HUES64 (cell line): ENCODE results near the gene JMJD1C. TPM values are rescaled to one million over a fixed set of nuclear protein-coding genes. Genes with fewer than 3 reads are reported as not detected.
"Not testable (repeated sequence)": the region's sequence is repeated elsewhere in the genome, so short reads cannot be mapped to it uniquely, and the experiment has no call there.

Experiments used
- H3K27ac ChIP-seq: 2 replicates; pipeline ENCODE4 v1.7.0; 2013; ENCODE audit warnings: low read depth, low read length, inconsistent platforms
- H3K27me3 ChIP-seq: 2 replicates; pipeline ENCODE4 v1.6.1; 2013; ENCODE audit warnings: mild to moderate bottlenecking, low read length; ENCODE audit not compliant: insufficient read depth
- H3K36me3 ChIP-seq: 2 replicates; pipeline ENCODE4 v1.6.1; 2013; ENCODE audit warnings: mild to moderate bottlenecking, low read length; ENCODE audit not compliant: insufficient read depth
- H3K4me1 ChIP-seq: 2 replicates; pipeline ENCODE4 v1.6.1; 2013; ENCODE audit warnings: mild to moderate bottlenecking, low read length, moderate library complexity; ENCODE audit not compliant: insufficient read depth
- H3K4me3 ChIP-seq: 2 replicates; pipeline ENCODE4 v1.5.1; 2013; ENCODE audit warnings: mild to moderate bottlenecking, low read length, moderate library complexity
- H3K9ac ChIP-seq: 2 replicates; pipeline ENCODE4 v1.6.1; 2013; ENCODE audit warnings: mild to moderate bottlenecking, low read depth, low read length
- H3K9me3 ChIP-seq: 2 replicates; pipeline ENCODE4 v1.6.1; 2013; ENCODE audit warnings: low read depth, low read length; ENCODE audit not compliant: insufficient read depth
- WGBS: fragments of 150-250, 120-280 bp; methylation state at CpG from one replicate; pipeline ENCODE4 v1.1.7; 2013; ENCODE audit warnings: missing lambda C conversion rate; 5-methylcytosine and 5-hydroxymethylcytosine counted together
- polyA plus RNA-seq, 2 experiments: library from polyadenylated mRNA; stranded (reverse); fragments of 50-300 nt; gene quantifications; one replicate each; pipeline ENCODE4 v1.2.3, GENCODE V29; 2013

Gene JMJD1C, protein sequence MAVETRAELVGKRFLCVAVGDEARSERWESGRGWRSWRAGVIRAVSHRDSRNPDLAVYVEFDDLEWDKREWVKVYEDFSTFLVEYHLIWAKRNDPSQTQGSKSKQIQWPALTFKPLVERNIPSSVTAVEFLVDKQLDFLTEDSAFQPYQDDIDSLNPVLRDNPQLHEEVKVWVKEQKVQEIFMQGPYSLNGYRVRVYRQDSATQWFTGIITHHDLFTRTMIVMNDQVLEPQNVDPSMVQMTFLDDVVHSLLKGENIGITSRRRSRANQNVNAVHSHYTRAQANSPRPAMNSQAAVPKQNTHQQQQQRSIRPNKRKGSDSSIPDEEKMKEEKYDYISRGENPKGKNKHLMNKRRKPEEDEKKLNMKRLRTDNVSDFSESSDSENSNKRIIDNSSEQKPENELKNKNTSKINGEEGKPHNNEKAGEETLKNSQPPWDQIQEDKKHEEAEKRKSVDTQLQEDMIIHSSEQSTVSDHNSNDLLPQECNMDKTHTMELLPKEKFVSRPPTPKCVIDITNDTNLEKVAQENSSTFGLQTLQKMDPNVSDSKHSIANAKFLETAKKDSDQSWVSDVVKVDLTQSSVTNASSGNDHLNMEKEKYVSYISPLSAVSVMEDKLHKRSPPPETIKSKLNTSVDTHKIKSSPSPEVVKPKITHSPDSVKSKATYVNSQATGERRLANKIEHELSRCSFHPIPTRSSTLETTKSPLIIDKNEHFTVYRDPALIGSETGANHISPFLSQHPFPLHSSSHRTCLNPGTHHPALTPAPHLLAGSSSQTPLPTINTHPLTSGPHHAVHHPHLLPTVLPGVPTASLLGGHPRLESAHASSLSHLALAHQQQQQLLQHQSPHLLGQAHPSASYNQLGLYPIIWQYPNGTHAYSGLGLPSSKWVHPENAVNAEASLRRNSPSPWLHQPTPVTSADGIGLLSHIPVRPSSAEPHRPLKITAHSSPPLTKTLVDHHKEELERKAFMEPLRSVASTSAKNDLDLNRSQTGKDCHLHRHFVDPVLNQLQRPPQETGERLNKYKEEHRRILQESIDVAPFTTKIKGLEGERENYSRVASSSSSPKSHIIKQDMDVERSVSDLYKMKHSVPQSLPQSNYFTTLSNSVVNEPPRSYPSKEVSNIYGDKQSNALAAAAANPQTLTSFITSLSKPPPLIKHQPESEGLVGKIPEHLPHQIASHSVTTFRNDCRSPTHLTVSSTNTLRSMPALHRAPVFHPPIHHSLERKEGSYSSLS (N-terminal part only)
- polyA plus RNA-seq (2013, experiment 1 of 2): 86.9 TPM
- 94.8 TPM for polyA plus RNA-seq (2013, experiment 2 of 2)

DNA sequence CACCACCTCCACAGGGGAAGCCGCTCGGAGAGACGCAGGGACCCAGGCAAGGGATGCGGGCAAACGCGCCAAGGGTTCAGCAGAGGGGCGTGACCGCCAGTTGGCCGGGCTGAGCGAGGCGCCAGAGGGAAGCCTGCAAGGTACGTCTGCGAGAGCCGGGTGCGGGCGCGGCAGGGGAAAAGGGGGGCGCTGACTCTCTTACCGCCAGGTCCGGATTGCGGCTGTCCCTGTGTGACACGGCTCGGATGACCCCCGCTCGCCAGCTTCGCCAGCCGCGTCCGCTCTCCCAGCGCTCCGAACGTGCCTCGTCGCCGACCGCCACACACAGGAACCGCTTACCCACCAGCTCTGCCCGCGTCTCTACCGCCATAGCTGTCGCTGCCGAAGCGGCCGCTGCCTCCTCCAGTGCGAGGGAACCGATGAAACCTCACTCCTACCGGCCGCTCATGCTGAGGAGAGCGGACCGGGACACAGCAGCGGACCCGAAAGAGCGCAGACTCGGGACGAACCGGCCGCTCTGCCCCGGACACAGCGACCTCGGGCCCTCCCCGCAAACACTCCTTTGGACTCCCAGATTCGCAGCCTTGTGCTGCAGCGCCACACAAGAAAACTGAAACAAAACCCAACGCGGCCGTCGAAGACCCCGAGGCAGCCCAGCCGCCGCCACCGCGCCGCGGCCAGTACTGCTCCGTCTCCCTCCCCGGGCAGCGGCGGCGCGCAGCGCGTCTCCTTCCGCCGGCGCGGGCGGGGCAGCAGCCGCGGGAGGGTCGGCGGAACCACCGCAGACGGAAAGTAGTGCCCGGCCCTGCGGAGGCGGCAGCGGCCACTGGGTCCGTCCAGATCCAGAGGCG lies at the start of gene JMJD1C:
TSS of gene JMJD1C (minus strand) at position 685 of the 851 bp plus-strand sequence. CDS start at position 370, 315 bp downstream.
- WGBS: under 1% methylated on average over 99 of the region's 99 CpGs
- H3K4me1 ChIP-seq: peaks cover 13% of the 10 kb centered on the region; the same call in 1 of the 2 replicates
- H3K9ac ChIP-seq: peak within 1 kb of the TSS; percentile 89
- H3K36me3 ChIP-seq: no peaks in the 10 kb centered on the region
- no peaks in the 10 kb centered on the region for H3K9me3 ChIP-seq
- H3K27ac ChIP-seq: peak within 1 kb of the TSS; percentile 89
- H3K4me3 ChIP-seq: peak within 1 kb of the TSS; percentile 94
- H3K27me3 ChIP-seq: no peaks in the 10 kb centered on the region

DNA sequence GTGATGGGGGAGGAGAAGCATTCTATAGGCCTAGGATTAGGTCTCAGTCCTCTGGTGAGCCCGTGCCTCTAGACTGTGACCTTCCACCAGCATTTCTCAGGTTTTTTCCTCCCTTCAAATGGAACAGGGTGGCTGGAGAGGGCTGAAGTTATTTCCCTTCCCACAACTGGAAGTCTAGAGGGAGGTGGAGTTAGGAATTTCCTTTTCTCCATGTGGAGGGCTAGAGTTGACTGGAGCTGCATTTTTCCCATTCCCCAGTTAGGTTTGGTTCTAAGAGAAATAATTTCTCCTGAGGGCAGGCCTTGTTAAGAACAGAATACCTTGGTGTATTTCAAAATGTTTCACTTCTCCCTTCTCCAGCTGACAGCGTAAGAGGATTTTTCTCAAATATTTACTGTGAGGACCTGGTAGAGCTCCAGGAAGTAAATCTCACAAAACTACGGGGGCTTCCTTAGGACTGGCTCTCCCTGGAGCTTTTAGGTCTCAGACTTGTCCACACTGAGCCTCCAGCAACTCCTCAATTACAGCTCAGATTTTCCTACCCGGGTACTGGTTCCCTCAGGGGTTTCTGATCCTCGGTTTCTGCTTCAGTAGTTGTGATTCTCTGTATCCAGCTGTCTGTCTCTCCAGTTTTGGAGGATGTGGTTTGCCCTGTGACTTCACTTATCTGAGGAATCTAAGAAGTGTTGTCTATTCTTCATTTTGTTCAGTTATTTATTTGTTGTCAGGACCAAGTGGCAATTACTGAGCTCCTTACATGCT lies 49.4 kb upstream of the JMJD1C start:
- Histone ChIP-seq H3K9ac (peak overlapping the region; percentile 60; the same call in 1 of the 2 replicates), H3K9me3 (no peaks in the 10 kb centered on the region), H3K36me3 (no peaks in the 10 kb centered on the region), H3K27ac (peak overlapping the region; percentile 82), H3K27me3 (no peaks in the 10 kb centered on the region), H3K4me1 (peaks cover 39% of the 10 kb centered on the region), H3K4me3 (0 out of 2 replicates have a peak overlapping the region, but pooled peaks have one; percentile 6)
- WGBS: 51% methylated on average over 5 of the region's 5 CpGs

DNA sequence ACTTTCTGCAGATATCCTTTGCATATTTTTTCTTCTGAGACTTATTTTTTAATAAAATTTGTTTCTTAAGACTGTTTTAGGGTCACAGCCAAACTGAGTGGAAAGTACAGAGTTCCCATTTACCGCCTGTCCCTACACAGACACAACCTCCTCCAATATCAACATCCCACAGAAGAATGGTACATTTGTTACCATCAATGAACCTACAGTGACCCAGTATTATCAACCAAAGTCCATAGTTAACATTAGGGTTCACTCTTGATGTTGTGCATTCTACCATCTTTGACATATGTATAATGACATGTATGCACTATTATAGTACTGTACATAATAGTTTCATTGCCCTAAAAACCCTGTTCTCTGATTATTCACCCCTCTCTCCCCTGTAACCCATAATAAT lies 40.8 kb upstream of the JMJD1C start:
- no peak overlapping the region for H3K27ac ChIP-seq
- peaks cover 28% of the 10 kb centered on the region for H3K4me1 ChIP-seq
- no peak overlapping the region for H3K9ac ChIP-seq
- no peak overlapping the region for H3K4me3 ChIP-seq
- WGBS: 100% methylated on average over 1 of the region's 1 CpG
- H3K36me3 ChIP-seq: no peaks in the 10 kb centered on the region
- no peaks in the 10 kb centered on the region for H3K27me3 ChIP-seq
- H3K9me3 ChIP-seq: no peaks in the 10 kb centered on the region

DNA sequence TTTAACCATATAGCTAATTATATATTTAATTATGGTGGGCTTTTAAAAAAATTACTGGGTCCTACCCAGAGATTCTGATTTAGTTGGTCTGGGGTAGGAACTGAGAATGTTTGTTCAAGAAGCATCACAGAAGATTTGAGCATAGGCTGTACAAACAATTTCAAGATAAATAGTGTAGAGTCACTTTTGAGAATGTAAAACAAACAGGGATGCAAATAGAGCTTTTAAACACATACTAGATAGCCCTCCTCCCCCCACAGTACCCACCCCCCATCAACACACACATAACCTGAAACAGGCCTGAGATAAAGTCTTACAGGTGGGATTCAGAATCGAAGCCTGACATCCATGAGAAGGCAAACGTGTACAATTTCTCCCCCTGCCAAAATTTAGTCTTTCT lies 39.8 kb upstream of the JMJD1C start:
- Histone ChIP-seq H3K4me1 (peaks cover 28% of the 10 kb centered on the region), H3K27me3 (no peaks in the 10 kb centered on the region)
- WGBS: 83% methylated on average over 2 of the region's 2 CpGs

DNA sequence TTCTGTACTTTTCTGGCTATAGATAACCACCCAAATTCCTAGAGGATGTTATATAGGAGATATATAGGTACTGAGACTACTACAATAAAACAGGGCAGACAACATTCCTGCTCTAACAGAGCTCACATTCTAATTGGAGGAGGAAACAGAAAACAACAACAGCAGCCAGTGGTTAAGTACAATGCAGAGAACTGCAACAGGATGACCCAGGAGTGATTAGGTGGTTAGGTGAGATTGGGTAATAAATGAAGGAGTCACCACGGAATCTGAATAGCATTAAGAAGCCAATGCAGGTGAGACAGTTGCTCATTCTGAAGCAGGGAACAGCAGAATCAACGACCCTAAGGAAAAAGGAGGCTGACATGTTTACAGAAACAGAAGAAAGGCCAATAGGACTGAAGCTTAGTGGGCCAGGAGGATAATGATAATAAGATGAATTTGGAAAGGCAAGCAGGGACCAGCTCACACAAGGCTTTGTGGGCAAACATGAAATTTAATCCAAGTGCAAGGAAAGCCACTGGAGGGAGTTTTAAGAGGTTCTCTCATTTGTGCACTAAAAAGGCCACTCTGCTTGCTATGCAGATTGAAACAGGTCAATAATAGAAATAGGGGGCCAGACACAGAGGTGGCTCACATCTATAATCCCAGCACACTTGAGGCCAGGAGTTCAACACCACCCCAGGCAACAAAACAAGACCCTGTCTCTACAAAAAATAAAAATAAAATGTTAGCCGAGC lies 38.5 kb upstream of the JMJD1C start:
- WGBS: 64% methylated on average over 3 of the region's 3 CpGs
- no peaks in the 10 kb centered on the region for H3K27me3 ChIP-seq
- H3K36me3 ChIP-seq: no peaks in the 10 kb centered on the region
- H3K9me3 ChIP-seq: no peaks in the 10 kb centered on the region
- no peak overlapping the region for H3K9ac ChIP-seq
- H3K27ac ChIP-seq: peak overlapping the region; percentile 25; the same call in 1 of the 2 replicates
- H3K4me1 ChIP-seq: peaks cover 28% of the 10 kb centered on the region
- H3K4me3 ChIP-seq: no peak overlapping the region

More for the DNA sequence above, 39.8 kb upstream of the JMJD1C start:
- no peak overlapping the region for H3K27ac ChIP-seq
- H3K9me3 ChIP-seq: no peaks in the 10 kb centered on the region
- no peaks in the 10 kb centered on the region for H3K36me3 ChIP-seq
- no peak overlapping the region for H3K9ac ChIP-seq
- no peak overlapping the region for H3K4me3 ChIP-seq

DNA sequence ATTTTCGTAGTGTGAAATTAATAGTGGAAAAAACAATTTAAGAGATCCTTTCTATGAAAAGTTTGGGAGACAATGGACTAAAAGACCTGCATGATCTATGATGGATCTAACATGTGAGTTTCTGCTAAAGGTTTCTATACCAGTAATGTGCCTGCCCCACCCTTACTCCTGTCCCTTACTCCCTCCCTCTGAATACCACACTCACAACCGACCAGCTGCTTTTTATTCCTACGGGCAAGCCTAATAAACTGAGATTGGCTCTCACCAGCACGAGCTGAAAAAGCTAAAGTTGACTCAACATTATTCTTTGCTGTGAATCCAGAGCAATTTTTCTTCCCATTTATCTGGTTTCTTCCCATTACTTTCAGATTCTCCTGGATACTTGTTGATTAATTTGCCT lies 37.6 kb upstream of the JMJD1C start:
- H3K36me3 ChIP-seq: no peaks in the 10 kb centered on the region
- H3K27ac ChIP-seq: peak overlapping the region; percentile 8; the same call in 1 of the 2 replicates
- WGBS: 89% methylated on average over 4 of the region's 4 CpGs

DNA sequence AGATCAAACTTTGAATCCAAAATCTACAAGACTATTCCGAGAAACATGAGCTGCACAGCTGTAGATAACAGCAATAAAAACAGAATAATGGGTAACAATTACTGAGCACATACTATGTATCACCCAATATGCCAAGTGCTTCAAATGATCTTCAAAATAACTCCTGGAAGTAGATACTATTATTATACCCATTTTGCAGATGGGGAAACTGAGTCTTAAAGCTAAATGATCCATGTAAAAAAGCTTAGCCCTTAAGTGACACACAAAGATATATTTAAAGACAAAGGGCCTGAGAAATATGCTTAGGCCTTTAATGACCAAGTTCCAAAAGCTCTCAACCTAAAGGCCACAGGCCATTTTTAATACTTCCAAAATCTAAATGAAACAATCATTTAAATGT lies 37.1 kb upstream of the JMJD1C start:
- no peaks in the 10 kb centered on the region for H3K36me3 ChIP-seq
- H3K4me3 ChIP-seq: no peak overlapping the region
- WGBS: 100% methylated on average over 1 of the region's 1 CpG
- H3K9ac ChIP-seq: no peak overlapping the region
- no peaks in the 10 kb centered on the region for H3K27me3 ChIP-seq
- no peaks in the 10 kb centered on the region for H3K9me3 ChIP-seq
- peaks cover 28% of the 10 kb centered on the region for H3K4me1 ChIP-seq
- H3K27ac ChIP-seq: no peak overlapping the region

More for the DNA sequence above, 37.6 kb upstream of the JMJD1C start:
- H3K4me1 ChIP-seq: peaks cover 28% of the 10 kb centered on the region
- no peak overlapping the region for H3K4me3 ChIP-seq
- no peaks in the 10 kb centered on the region for H3K9me3 ChIP-seq
- no peak overlapping the region for H3K9ac ChIP-seq
- no peaks in the 10 kb centered on the region for H3K27me3 ChIP-seq

DNA sequence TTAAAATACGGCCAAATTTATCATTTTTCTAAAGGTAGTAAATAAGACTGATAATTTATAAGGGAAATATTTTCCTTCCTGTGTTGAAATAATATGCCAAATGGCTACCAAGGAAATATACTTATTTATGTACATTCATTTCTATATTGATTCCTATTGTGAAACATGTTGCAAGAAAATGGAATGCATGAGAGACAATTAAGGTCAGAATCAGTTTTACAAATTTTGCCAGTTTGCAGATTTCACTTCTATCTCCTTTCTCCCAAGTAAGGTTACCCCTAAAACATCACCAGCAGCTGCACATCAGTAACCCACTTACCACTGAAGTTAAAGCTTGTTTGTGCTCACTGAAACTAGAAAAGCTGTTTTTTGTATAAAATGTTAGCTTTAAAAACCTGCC lies 36.2 kb upstream of the JMJD1C start:
- 100% methylated on average over 1 of the region's 1 CpG for WGBS
- Histone ChIP-seq H3K4me1 (peaks cover 28% of the 10 kb centered on the region), H3K27me3 (no peaks in the 10 kb centered on the region), H3K9ac (no peak overlapping the region), H3K36me3 (no peaks in the 10 kb centered on the region), H3K4me3 (no peak overlapping the region), H3K9me3 (no peaks in the 10 kb centered on the region), H3K27ac (no peak overlapping the region)

DNA sequence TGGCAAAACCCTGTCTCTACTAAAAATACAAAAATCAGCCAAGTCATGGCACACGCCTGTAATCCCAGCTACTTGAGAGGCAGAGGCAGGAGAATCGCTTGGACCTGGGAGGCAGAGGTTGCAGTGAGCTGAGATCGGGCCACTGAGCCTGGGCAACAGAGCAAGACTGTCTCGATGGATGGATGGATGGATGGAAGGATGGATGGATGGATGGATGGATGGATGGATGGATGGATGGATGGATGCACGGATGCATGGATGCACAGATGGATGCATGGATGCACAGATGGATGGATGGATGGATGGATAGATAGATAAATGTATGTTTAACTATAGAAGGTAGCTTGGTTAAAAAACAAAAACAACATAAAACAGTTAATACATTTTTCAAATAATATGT lies 34.8 kb upstream of the JMJD1C start:
- H3K4me1 ChIP-seq: peaks cover 18% of the 10 kb centered on the region
- not testable (repeated sequence) for H3K4me3 ChIP-seq, H3K27me3 ChIP-seq, H3K36me3 ChIP-seq, H3K27ac ChIP-seq, H3K9ac ChIP-seq, H3K9me3 ChIP-seq
- 93% methylated on average over 5 of the region's 5 CpGs for WGBS
